DOHH2 (cell line): ENCODE results near the gene ZNHIT1.
A peak's percentile ranks its signal among the peaks of the same experiment; 100 is the strongest.

Source experiments
- H3F3A ChIP-seq: fragments of 200-600 bp; sonication (generic), shearing (Covaris generic); 2 replicates; pipeline ENCODE4 v1.6.0; 2016; ENCODE audit warnings: antibody characterized with exemption, mild to moderate bottlenecking; ENCODE audit not compliant: control insufficient read depth, insufficient read depth
- H3K27ac ChIP-seq: fragments of 200-600 bp; sonication (generic); 2 replicates; pipeline ENCODE4 v1.5.1; 2014; ENCODE audit warnings: low read depth, mild to moderate bottlenecking, low read length, moderate library complexity
- H3K27me3 ChIP-seq: fragments of 200-600 bp; sonication (generic); 2 replicates; pipeline ENCODE4 v1.6.1; 2014; ENCODE audit warnings: mild to moderate bottlenecking, low read length, mixed read lengths; ENCODE audit not compliant: control insufficient read depth
- H3K36me3 ChIP-seq: fragments of 200-600 bp; sonication (generic); 2 replicates; pipeline ENCODE4 v1.6.1; 2014; ENCODE audit warnings: mild to moderate bottlenecking, low read length, moderate library complexity, mixed read lengths; ENCODE audit not compliant: control insufficient read depth
- H3K4me1 ChIP-seq: fragments of 200-600 bp; sonication (generic); 2 replicates; pipeline ENCODE4 v1.6.1; 2014; ENCODE audit warnings: mild to moderate bottlenecking, low read length, mixed read lengths; ENCODE audit not compliant: control insufficient read depth
- H3K4me2 ChIP-seq: fragments of 200-600 bp; sonication (generic); 2 replicates; pipeline ENCODE4 v1.6.0; 2014; ENCODE audit warnings: mild to moderate bottlenecking, low read length, moderate library complexity
- H3K4me3 ChIP-seq: fragments of 200-600 bp; sonication (generic); 2 replicates; pipeline ENCODE4 v1.5.1; 2014; ENCODE audit warnings: mild to moderate bottlenecking, low read length, mixed read lengths
- H3K79me2 ChIP-seq: fragments of 200-600 bp; sonication (generic); 2 replicates; pipeline ENCODE4 v1.6.1; 2014; ENCODE audit warnings: mild to moderate bottlenecking, low read length, mixed read lengths; ENCODE audit not compliant: control insufficient read depth
- H3K9me2 ChIP-seq: fragments of 200-600 bp; sonication (generic); replicated peaks from 2 replicates; pipeline ENCODE4 v1.6.1; 2014; ENCODE audit warnings: mild to moderate bottlenecking, low read length, mixed read lengths; ENCODE audit not compliant: control insufficient read depth
- H3K9me3 ChIP-seq: fragments of 200-600 bp; sonication (generic); 2 replicates; pipeline ENCODE4 v1.6.1; 2014; ENCODE audit warnings: antibody characterized with exemption, low read length, mixed read lengths; ENCODE audit not compliant: control insufficient read depth, insufficient read depth
- H4K20me1 ChIP-seq: fragments of 200-600 bp; sonication (generic); 2 replicates; pipeline ENCODE4 v1.6.0; 2014; ENCODE audit warnings: low read depth, mild to moderate bottlenecking, antibody characterized with exemption, low read length, moderate library complexity; ENCODE audit not compliant: control insufficient read depth, insufficient read depth
- EZH2phosphoT487 ChIP-seq: fragments of 200-600 bp; sonication (generic); IDR thresholded peaks from 2 replicates; pipeline ENCODE4 v1.6.1; 2017; ENCODE audit warnings: borderline replicate concordance, mild to moderate bottlenecking, antibody characterized with exemption, low read length, moderate library complexity, mixed read lengths
- TF ChIP-seq, protein P1 (sequence below): fragments of 200-600 bp; sonication (generic); IDR thresholded peaks from one replicate; pipeline ENCODE4 v1.5.1; 2014; ENCODE audit warnings: antibody characterized with exemption, mild to moderate bottlenecking, low read depth, low read length; ENCODE audit not compliant: poor library complexity, severe bottlenecking

ZNHIT1 gene

DNA sequence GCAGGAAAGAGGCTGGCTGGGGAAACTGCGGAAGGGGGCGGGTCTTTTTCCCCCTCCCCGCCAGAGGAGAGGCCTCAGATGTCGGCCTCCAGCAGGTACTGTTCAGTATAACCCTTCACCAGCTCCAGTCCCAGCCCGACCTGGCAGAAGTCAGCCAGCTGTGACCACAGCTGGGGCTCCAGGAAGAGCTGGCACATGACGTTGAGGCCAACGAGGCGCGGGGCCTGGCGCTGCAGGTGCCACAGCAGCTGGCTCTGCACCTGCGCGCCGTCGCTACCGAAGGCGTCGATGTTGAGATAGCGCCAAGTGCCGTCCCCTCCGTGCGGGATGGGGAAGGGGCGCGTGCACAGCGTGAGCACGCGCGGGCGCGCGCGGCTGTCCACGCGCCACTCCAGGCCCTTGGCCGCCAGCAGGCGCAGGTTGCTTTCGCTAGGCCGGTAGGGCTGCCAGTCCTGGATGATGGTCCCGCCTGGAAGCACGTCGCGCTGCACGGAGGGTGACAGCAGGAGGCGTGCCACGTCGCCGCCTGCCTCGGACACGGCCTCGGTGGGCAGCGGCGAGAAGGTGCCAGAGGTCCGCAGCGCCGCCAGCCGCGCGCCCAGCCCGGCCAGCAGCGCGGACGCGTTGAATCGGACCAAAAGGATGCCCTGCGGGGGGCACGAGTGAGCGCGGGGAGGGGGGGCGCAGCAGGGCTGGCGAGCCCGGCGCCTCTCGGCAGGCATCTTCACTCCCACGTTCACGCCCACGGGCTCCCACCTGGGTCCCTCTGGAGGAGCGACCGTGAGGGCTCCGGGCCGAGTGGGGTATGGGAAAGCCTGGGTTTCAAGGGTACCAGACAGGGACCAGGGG lies 45.7 kb upstream of the ZNHIT1 start:
- peaks cover 76% of the 10 kb centered on the region for H3K27me3 ChIP-seq
- no peak overlapping the region for H3K4me3 ChIP-seq
- H3K9me3 ChIP-seq = no peaks in the 10 kb centered on the region
- H3K4me1 ChIP-seq = peaks cover 31% of the 10 kb centered on the region
- H3K79me2 ChIP-seq = no peaks in the 10 kb centered on the region
- no peak overlapping the region for H3K27ac ChIP-seq
- peaks cover 14% of the 10 kb centered on the region; the same call in 1 of the 2 replicates for H4K20me1 ChIP-seq
- no peaks in the 10 kb centered on the region for H3K9me2 ChIP-seq
- H3K36me3 ChIP-seq = no peaks in the 10 kb centered on the region
- TF ChIP-seq EZH2phosphoT487 = no peak
- TF ChIP-seq, protein P1, sequence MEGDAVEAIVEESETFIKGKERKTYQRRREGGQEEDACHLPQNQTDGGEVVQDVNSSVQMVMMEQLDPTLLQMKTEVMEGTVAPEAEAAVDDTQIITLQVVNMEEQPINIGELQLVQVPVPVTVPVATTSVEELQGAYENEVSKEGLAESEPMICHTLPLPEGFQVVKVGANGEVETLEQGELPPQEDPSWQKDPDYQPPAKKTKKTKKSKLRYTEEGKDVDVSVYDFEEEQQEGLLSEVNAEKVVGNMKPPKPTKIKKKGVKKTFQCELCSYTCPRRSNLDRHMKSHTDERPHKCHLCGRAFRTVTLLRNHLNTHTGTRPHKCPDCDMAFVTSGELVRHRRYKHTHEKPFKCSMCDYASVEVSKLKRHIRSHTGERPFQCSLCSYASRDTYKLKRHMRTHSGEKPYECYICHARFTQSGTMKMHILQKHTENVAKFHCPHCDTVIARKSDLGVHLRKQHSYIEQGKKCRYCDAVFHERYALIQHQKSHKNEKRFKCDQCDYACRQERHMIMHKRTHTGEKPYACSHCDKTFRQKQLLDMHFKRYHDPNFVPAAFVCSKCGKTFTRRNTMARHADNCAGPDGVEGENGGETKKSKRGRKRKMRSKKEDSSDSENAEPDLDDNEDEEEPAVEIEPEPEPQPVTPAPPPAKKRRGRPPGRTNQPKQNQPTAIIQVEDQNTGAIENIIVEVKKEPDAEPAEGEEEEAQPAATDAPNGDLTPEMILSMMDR = no peak
- H3F3A ChIP-seq = peaks cover 3% of the 10 kb centered on the region; the same call in 1 of the 2 replicates
- H3K4me2 ChIP-seq = no peak overlapping the region

- Histone ChIP-seq H3K27me3 (peaks cover 76% of the 10 kb centered on the region), H3F3A (peaks cover 3% of the 10 kb centered on the region; the same call in 1 of the 2 replicates), H3K9me2 (no peaks in the 10 kb centered on the region), H3K79me2 (no peaks in the 10 kb centered on the region), H4K20me1 (0 out of 2 replicates have a peak, but pooled peaks cover 9% of the 10 kb centered on the region), H3K36me3 (no peaks in the 10 kb centered on the region), H3K4me2 (no peak overlapping the region), H3K9me3 (no peaks in the 10 kb centered on the region), H3K4me3 (no peak overlapping the region), H3K4me1 (peaks cover 26% of the 10 kb centered on the region), H3K27ac (no peak overlapping the region)
- TF ChIP-seq, protein P1 = no peak
- no peak for TF ChIP-seq EZH2phosphoT487
These were observed 44.9 kb upstream of the ZNHIT1 start for GRCh38 chr7:101172854-101173751.

GRCh38 chr7:101173752-101174244 lies 44.2 kb upstream of the ZNHIT1 start:
- Histone ChIP-seq H3K9me2 (no peaks in the 10 kb centered on the region), H3K4me2 (peak overlapping the region; percentile 48), H3F3A (peaks cover 3% of the 10 kb centered on the region; the same call in 1 of the 2 replicates), H3K27ac (no peak overlapping the region), H3K79me2 (no peaks in the 10 kb centered on the region), H3K27me3 (peaks cover 72% of the 10 kb centered on the region), H3K36me3 (no peaks in the 10 kb centered on the region), H3K9me3 (no peaks in the 10 kb centered on the region), H3K4me3 (0 out of 2 replicates have a peak overlapping the region, but pooled peaks have one; percentile 17), H4K20me1 (0 out of 2 replicates have a peak, but pooled peaks cover 6% of the 10 kb centered on the region), H3K4me1 (peaks cover 26% of the 10 kb centered on the region)
- TF ChIP-seq, protein P1 = no peak
- TF ChIP-seq EZH2phosphoT487 = no peak
